Aorta (tissue), 5 donors: ENCODE results near the gene C6orf58. TPM values are rescaled to one million over a fixed set of nuclear protein-coding genes. Genes with fewer than 3 reads are reported as not detected.
"Not testable (repeated sequence)": the region's sequence is repeated elsewhere in the genome, so short reads cannot be mapped to it uniquely, and the experiment has no call there.

Experiments
- ATAC-seq: fragments of 200-7000 bp; cut with Tn5 transposase; one replicate; pipeline ENCODE4 v1.9.1; 2022; ENCODE audit warnings: moderate library complexity; ENCODE audit not compliant: low FRiP score
- DNase-seq, 2 donors: peaks; one replicate each; pipeline ENCODE4 v3.0.0-alpha.2; 2020
- H3K27ac ChIP-seq, 2 donors: one replicate each; pipeline ENCODE4 v1.5.1; 2013; ENCODE audit warnings: low read length in 2 of 2, mild to moderate bottlenecking in 2 of 2, moderate library complexity in 2 of 2, control low read depth in 1 of 2, inconsistent platforms in 1 of 2, low read depth in 1 of 2
- H3K27me3 ChIP-seq, 2 donors: one replicate each; pipeline ENCODE4 v1.6.1; 2013; ENCODE audit warnings: control low read depth in 1 of 2, low read length in 1 of 2, mild to moderate bottlenecking in 1 of 2, moderate library complexity in 1 of 2; ENCODE audit not compliant: insufficient read depth in 2 of 2, control insufficient read depth in 1 of 2
- H3K36me3 ChIP-seq, 2 donors: one replicate each; pipeline ENCODE4 v1.6.1; 2013; ENCODE audit warnings: control low read depth in 1 of 2, low read length in 1 of 2, mild to moderate bottlenecking in 1 of 2; ENCODE audit not compliant: insufficient read depth in 2 of 2, control insufficient read depth in 1 of 2
- H3K4me1 ChIP-seq, 2 donors: one replicate each; pipeline ENCODE4 v1.6.1; 2013; ENCODE audit warnings: low read length in 2 of 2, control low read depth in 1 of 2, mild to moderate bottlenecking in 1 of 2, moderate library complexity in 1 of 2; ENCODE audit not compliant: insufficient read depth in 2 of 2, control insufficient read depth in 1 of 2
- H3K4me3 ChIP-seq, 2 donors: one replicate each; pipeline ENCODE4 v1.5.1; 2013; ENCODE audit warnings: low read length in 2 of 2, control low read depth in 1 of 2, mild to moderate bottlenecking in 1 of 2
- H3K9me3 ChIP-seq: one replicate; pipeline ENCODE4 v1.6.1; 2013; ENCODE audit warnings: mild to moderate bottlenecking, low read length; ENCODE audit not compliant: control insufficient read depth
- WGBS, 2 donors: extraction: QIAGEN DNeasy Blood & Tissue Kit; methylation state at CpG; one replicate each; pipeline ENCODE4 v1.1.7; 2013; 5-methylcytosine and 5-hydroxymethylcytosine counted together
- intact Hi-C, 2 donors: fragments of 100-400 bp; cut with DNase I; formaldehyde crosslinking; loops; one replicate each; pipeline versions ENCODE4 v1.14.2 to v1.15.0; 2022
- polyA plus RNA-seq, 2 donors: library from polyadenylated mRNA; stranded (reverse); fragments of 200-250 nt; gene quantifications; one replicate each; pipeline ENCODE4 v1.2.3, GENCODE V29; 2013
- total RNA-seq, 2 donors: library from RNA; stranded (reverse); fragmentation: NEBNext Ultra II Directional; extraction: Animal tissue kit (Norgen Biotek cat#: 25700); gene quantifications; one replicate each; pipeline ENCODE4 v1.2.1, GENCODE V29; 2021
- donor health status: healthy with polysubstance abuse.
- donor health status: Bipolar disorder and iron deficiency.
- donor health status: DM: no; HTN: no; CAD: no.
- donor health status: DM: no; HTN: no; CAD: no.
- donor health status: DM: yes; HTN: yes; CAD: no.

C6orf58 gene
- total and polyA plus RNA-seq, 4 donors = not detected

DNA sequence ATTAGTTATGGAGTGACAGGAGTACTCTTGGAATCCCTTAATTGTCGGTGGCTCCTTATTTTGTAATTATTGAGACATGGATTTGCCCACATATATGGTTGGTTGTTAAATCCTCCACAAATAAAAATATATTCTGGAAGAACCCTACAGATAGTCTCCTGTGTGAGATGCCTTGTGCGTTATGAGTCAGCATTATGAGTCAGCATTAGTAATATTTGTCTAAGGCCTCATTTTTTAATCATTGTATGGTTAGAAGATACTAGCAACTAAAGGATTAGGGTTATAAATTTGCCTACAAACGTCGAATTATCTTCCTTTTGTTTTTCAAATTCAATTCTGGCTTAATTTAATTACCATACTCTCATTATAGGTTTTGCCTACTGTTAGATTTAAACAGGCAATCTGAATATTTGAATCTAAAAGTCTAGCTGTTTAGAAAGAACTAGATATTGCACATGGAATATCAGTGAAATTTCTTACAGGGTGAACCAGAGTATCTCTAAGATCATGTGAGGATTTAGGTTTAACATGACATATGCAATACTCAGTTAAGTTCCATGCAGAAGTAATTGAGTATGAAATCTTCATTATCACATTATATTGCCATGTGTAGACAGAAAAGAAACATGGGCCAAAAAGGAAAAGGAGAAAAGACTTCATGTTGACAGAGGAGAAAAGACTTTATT lies 5.9 kb downstream of the C6orf58 start:
- Histone ChIP-seq H3K4me3 (no peak overlapping the region), H3K27me3 (no peaks in the 10 kb centered on the region), H3K4me1 (no peaks in the 10 kb centered on the region), H3K9me3 (no peaks in the 10 kb centered on the region), H3K36me3 (no peaks in the 10 kb centered on the region), H3K27ac (no peak overlapping the region)
- DNase-seq (no peak), ATAC-seq (no peak)
- 77 to 84% methylated on average over 4 of the region's 4 CpGs for WGBS, 2 donors
- intact Hi-C loops = no loop called here

GRCh38 chr6:127585123-127585522 lies 8.1 kb downstream of the C6orf58 start:
- Histone ChIP-seq H3K27me3 (no peaks in the 10 kb centered on the region), H3K4me3 (no peak overlapping the region), H3K36me3 (no peaks in the 10 kb centered on the region), H3K9me3 (no peaks in the 10 kb centered on the region), H3K4me1 (no peaks in the 10 kb centered on the region), H3K27ac (no peak overlapping the region)
- DNase-seq (no peak), ATAC-seq (no peak)
- 92 to 94% methylated on average over 2 of the region's 2 CpGs for WGBS, 2 donors
- intact Hi-C loops = no loop called here

DNA sequence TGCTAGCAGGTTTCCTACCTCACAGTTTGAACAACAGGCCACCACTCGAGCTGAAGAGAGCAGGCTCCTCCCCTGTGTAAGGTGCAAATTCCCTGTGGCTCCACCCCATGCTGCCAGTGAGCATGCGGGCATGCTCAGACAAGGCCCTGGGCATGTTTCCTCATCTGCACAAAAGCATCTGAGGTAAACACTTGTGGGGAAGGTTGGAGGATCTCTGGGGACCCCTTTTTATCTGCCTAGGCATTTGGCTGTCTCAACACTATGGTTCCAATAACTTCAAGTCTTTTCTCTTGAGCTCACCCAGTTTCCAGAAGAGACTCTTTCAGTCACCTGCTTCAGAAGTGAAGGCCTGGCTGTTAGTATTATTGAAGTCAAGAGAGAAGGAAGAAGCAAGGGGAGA lies 9.4 kb downstream of the C6orf58 start:
- intact Hi-C loops = no loop called here
- H3K4me1 ChIP-seq = no peaks in the 10 kb centered on the region
- H3K27me3 ChIP-seq = no peaks in the 10 kb centered on the region
- H3K27ac ChIP-seq = no peak overlapping the region
- DNase-seq (no peak), ATAC-seq (no peak)
- H3K36me3 ChIP-seq = no peaks in the 10 kb centered on the region
- H3K9me3 ChIP-seq = no peaks in the 10 kb centered on the region
- no peak overlapping the region for H3K4me3 ChIP-seq
- WGBS, 2 donors = 19 to 25% methylated on average over 2 of the region's 2 CpGs

GRCh38 chr6:127587875-127588274 lies 10.9 kb downstream of the C6orf58 start:
- H3K4me3 ChIP-seq = no peak overlapping the region
- H3K4me1 ChIP-seq = no peaks in the 10 kb centered on the region
- no peaks in the 10 kb centered on the region for H3K36me3 ChIP-seq
- peaks cover 0 to under 1% of the 10 kb centered on the region in 2 donors for H3K27me3 ChIP-seq
- no peak overlapping the region for H3K27ac ChIP-seq
- 62 to 65% methylated on average over 2 of the region's 2 CpGs for WGBS, 2 donors
- ATAC-seq (no peak), DNase-seq (no peak)
- peaks cover 1% of the 10 kb centered on the region for H3K9me3 ChIP-seq
- intact Hi-C loops = no loop called here

- intact Hi-C loops = no loop called here
- H3K27me3 ChIP-seq = peaks cover 0 to 2% of the 10 kb centered on the region in 2 donors
- no peak overlapping the region for H3K4me3 ChIP-seq
- no peak overlapping the region for H3K27ac ChIP-seq
- ATAC-seq (no peak), DNase-seq (no peak)
- H3K9me3 ChIP-seq = peaks cover 3% of the 10 kb centered on the region
- no peaks in the 10 kb centered on the region for H3K4me1 ChIP-seq
- no peaks in the 10 kb centered on the region for H3K36me3 ChIP-seq
Measured at GRCh38 chr6:127589135-127589534, 12.2 kb downstream of the C6orf58 start.

- H3K27me3 ChIP-seq = peaks cover 0 to 2% of the 10 kb centered on the region in 2 donors
- ATAC-seq = no peak
- H3K4me3 ChIP-seq = no peak overlapping the region
- DNase-seq = no peak
- intact Hi-C loops = no loop called here
- WGBS, 2 donors = 74 to 78% methylated on average over 1 of the region's 1 CpG
- no peaks in the 10 kb centered on the region for H3K4me1 ChIP-seq
- no peaks in the 10 kb centered on the region for H3K36me3 ChIP-seq
- no peak overlapping the region for H3K27ac ChIP-seq
- peaks cover 3% of the 10 kb centered on the region for H3K9me3 ChIP-seq
Measured at GRCh38 chr6:127590344-127590743, 13.4 kb downstream of the C6orf58 start.

DNA sequence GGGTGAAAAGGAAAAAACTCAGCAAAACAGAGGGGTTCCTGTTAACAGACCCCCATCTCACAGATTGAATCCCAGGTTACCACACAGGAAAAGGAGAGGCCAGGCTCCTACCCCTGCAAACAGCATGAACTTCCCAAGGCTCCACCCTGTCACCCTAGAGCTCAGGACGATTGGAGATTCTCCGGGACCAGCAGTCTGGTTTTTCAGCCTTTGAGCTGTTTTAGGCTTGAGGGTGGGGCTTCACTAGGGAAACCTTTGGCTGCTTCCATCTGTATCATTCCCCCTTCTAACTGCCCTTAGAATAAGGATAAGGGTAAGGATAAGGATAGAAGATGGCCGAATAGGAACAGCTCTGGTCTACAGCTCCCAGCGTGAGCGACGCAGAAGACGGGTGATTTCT lies 16.0 kb downstream of the C6orf58 start:
- H3K4me1 ChIP-seq = no peaks in the 10 kb centered on the region
- no peak overlapping the region for H3K27ac ChIP-seq
- intact Hi-C loops = no loop called here
- H3K4me3 ChIP-seq = no peak overlapping the region
- DNase-seq (no peak), ATAC-seq (no peak)
- peaks cover 3% of the 10 kb centered on the region for H3K9me3 ChIP-seq
- no peaks in the 10 kb centered on the region for H3K36me3 ChIP-seq
- WGBS, 2 donors = 93 to 97% methylated on average over 7 of the region's 7 CpGs
- H3K27me3 ChIP-seq = peaks cover 0 to 2% of the 10 kb centered on the region in 2 donors

- H3K36me3 ChIP-seq, DNase-seq, H3K4me1 ChIP-seq, H3K27me3 ChIP-seq, H3K27ac ChIP-seq, H3K4me3 ChIP-seq, intact Hi-C loops, H3K9me3 ChIP-seq, ATAC-seq: not testable (repeated sequence)
- 82 to 83% methylated on average over 13 to 19 of the region's 21 CpGs for WGBS, 2 donors
Measured at GRCh38 chr6:127593456-127593855, 16.5 kb downstream of the C6orf58 start.

GRCh38 chr6:127606131-127606562 lies 29.2 kb downstream of the C6orf58 start:
- Histone ChIP-seq H3K9me3 (peaks cover 1% of the 10 kb centered on the region), H3K27me3 (no peaks in the 10 kb centered on the region), H3K36me3 (no peaks in the 10 kb centered on the region), H3K27ac (no peak overlapping the region), H3K4me3 (no peak overlapping the region), H3K4me1 (no peaks in the 10 kb centered on the region)
- intact Hi-C loops = no loop called here
- ATAC-seq (no peak), DNase-seq (no peak)
- 49 to 54% methylated on average over 3 of the region's 3 CpGs for WGBS, 2 donors
